Prostate gland (tissue), 2 donors: ENCODE results near the gene RAB6A. TPM values are rescaled to one million over a fixed set of nuclear protein-coding genes. Genes with fewer than 3 reads are reported as not detected.
A peak's percentile ranks its signal among the peaks of the same experiment; 100 is the strongest.
"Not testable (repeated sequence)": the region's sequence is repeated elsewhere in the genome, so short reads cannot be mapped to it uniquely, and the experiment has no call there.

ENCODE experiments used
- DNase-seq: peaks from one replicate; pipeline ENCODE4 v3.0.0-alpha.2; 2019; ENCODE audit warnings: low spot score
- H3K27ac ChIP-seq, 2 donors: fragments of 200-600 bp; sonication (generic); 2 replicates each; pipeline ENCODE4 v1.5.1; 2017 to 2019
- H3K27me3 ChIP-seq: fragments of 200-600 bp; sonication (generic); replicated peaks from 2 replicates; pipeline ENCODE4 v1.5.1; 2019; ENCODE audit not compliant: insufficient read depth
- H3K36me3 ChIP-seq, 2 donors: fragments of 200-600 bp; sonication (generic); 1 replicate in 1 of 2; 2 replicates in 1 of 2; pipeline versions ENCODE4 v1.5.1 to v1.8.1; 2017 to 2019
- H3K4me1 ChIP-seq: fragments of 200-600 bp; sonication (generic); replicated peaks from 2 replicates; pipeline ENCODE4 v1.5.1; 2019
- H3K4me3 ChIP-seq, 2 donors: fragments of 200-600 bp; sonication (generic); 2 replicates each; pipeline ENCODE4 v1.5.1; 2017 to 2019
- H3K9me3 ChIP-seq: fragments of 200-600 bp; sonication (generic); 2 replicates; pipeline ENCODE4 v1.5.1; 2017
- POLR2A ChIP-seq: fragments of 450-650 bp; IDR thresholded peaks from one replicate; pipeline ENCODE4 v1.6.1; 2016; ENCODE audit warnings: antibody characterized with exemption, mild to moderate bottlenecking
- POLR2AphosphoS5 ChIP-seq: sonication (generic); formaldehyde crosslinking; IDR thresholded peaks from one replicate; pipeline ENCODE4 v1.6.1; 2017; ENCODE audit warnings: antibody characterized with exemption
- WGBS: methylation state at CpG from one replicate; pipeline ENCODE4 v1.1.5; 2018; 5-methylcytosine and 5-hydroxymethylcytosine counted together
- intact Hi-C: fragments of 100-400 bp; cut with DNase I; formaldehyde crosslinking; loops from one replicate; pipeline ENCODE4 v1.14.2; 2022
- total RNA-seq, 2 donors: library from RNA; depleted of rRNA; stranded (reverse); fragments of >200 nt; gene quantifications; one replicate each; pipeline ENCODE4 v1.1.0, GENCODE V29; 2016
- TF ChIP-seq, protein P1 (sequence below), 4 experiments: fragments of 200-600 bp in 2 of 4; fragments of 450-650 bp in 2 of 4; sonication (generic) in 2 of 4; IDR thresholded peaks; 1 replicate in 3 of 4; 2 replicates in 1 of 4; pipeline ENCODE4 v1.5.1; 2016 to 2019; ENCODE audit warnings: antibody characterized with exemption in 4 of 4, mild to moderate bottlenecking in 2 of 4, moderate library complexity in 2 of 4

RAB6A gene
- total RNA-seq, 2 donors from 2014 or later: 152 to 200 TPM

DNA sequence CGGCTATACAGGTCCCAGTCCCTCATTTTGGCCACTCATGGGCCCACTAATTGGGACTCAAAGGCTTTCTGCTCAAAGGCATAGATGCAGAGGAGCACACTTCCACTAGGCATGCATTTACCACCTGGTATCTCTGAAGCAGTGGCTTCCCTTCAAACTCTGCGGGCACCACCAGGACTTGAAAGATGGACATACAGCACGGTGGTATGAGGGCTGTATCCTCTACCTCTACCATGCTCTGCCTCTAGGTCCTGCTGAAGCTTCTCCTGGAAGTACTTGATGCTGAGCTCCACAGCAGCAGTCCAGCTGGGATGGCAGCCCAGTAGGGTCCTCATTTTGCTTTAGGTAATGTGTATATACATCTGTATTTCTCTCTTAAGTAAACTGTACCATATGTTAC lies 49.9 kb downstream of the RAB6A start:
- H3K4me1 ChIP-seq: no peaks in the 10 kb centered on the region
- no peaks in the 10 kb centered on the region for H3K9me3 ChIP-seq
- TF ChIP-seq, protein P1, sequence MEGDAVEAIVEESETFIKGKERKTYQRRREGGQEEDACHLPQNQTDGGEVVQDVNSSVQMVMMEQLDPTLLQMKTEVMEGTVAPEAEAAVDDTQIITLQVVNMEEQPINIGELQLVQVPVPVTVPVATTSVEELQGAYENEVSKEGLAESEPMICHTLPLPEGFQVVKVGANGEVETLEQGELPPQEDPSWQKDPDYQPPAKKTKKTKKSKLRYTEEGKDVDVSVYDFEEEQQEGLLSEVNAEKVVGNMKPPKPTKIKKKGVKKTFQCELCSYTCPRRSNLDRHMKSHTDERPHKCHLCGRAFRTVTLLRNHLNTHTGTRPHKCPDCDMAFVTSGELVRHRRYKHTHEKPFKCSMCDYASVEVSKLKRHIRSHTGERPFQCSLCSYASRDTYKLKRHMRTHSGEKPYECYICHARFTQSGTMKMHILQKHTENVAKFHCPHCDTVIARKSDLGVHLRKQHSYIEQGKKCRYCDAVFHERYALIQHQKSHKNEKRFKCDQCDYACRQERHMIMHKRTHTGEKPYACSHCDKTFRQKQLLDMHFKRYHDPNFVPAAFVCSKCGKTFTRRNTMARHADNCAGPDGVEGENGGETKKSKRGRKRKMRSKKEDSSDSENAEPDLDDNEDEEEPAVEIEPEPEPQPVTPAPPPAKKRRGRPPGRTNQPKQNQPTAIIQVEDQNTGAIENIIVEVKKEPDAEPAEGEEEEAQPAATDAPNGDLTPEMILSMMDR (IDR thresholded peaks at IDR 0.05): no peak
- no peak for TF ChIP-seq POLR2AphosphoS5
- TF ChIP-seq POLR2A: no peak
- no peak overlapping the region for H3K27ac ChIP-seq
- no peak for DNase-seq
- H3K4me3 ChIP-seq: no peak overlapping the region
- intact Hi-C loops: no loop called here
- H3K36me3 ChIP-seq: no peaks in the 10 kb centered on the region
- 95% methylated on average over 3 of the region's 3 CpGs for WGBS
- no peaks in the 10 kb centered on the region for H3K27me3 ChIP-seq

DNA sequence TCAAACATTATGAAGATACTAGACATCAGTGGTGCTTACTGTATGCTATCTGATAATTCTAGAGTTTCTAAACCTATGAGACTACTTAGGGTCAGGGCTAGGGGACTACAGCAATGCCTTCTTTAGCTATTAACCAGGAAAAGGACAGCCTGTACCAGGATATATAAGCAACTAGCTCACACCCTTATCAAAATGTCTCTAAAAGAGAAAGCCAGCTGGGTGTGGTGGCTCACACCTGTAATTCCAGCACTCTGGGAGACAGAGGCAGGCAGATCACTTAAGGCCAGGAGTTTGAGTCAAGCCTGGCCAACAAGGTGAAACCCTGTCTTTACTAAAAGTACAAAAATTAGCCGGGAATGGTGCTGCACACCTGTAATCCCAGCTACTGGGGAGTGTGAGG lies 55.8 kb downstream of the RAB6A start:
- TF ChIP-seq, protein P1 (IDR thresholded peaks at IDR 0.05): no peak
- TF ChIP-seq POLR2A: no peak
- Histone ChIP-seq H3K27me3 (no peaks in the 10 kb centered on the region), H3K36me3 (no peaks in the 10 kb centered on the region), H3K27ac (no peak overlapping the region), H3K4me1 (no peaks in the 10 kb centered on the region), H3K4me3 (no peak overlapping the region), H3K9me3 (no peaks in the 10 kb centered on the region)
- no peak for DNase-seq
- WGBS: 100% methylated on average over 1 of the region's 1 CpG
- intact Hi-C loops: no loop called here

DNA sequence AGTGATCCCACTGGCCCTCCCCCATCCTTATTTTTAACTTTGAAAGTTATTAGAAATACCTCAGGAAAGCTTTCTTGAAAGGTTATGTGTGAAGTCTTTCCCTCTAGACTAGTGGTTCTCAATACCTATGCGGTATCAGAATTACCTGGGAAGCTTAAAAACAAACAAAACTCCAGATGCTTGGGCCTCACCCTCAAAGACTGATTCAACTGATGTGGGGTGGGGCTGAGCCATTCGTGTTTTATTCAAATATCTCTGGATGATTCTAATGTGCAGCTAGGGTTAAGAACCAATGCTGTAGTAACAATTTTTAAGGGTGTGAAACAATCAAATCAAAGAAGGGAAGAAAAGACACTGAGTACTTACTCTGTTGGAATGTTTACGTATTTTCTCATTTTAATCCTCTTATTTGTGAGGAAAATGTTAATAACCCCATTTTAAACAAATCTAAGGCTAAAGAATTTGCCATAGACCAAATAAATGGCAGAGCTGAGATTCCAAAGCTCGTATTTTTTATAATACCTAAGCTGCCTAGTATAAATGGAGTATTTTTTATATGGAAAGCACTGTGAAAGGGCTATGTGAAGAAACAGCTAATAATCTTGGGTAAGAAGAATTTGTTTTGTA lies 66.9 kb downstream of the RAB6A start:
- DNase-seq: no peak
- Histone ChIP-seq H3K9me3 (no peaks in the 10 kb centered on the region), H3K27ac (no peak overlapping the region), H3K27me3 (no peaks in the 10 kb centered on the region), H3K4me3 (no peak overlapping the region), H3K4me1 (no peaks in the 10 kb centered on the region), H3K36me3 (no peaks in the 10 kb centered on the region)
- WGBS: 86% methylated on average over 4 of the region's 4 CpGs
- intact Hi-C loops: no loop called here
- TF ChIP-seq POLR2A (no peak), POLR2AphosphoS5 (no peak)
- TF ChIP-seq, protein P1 (IDR thresholded peaks at IDR 0.05): no peak

DNA sequence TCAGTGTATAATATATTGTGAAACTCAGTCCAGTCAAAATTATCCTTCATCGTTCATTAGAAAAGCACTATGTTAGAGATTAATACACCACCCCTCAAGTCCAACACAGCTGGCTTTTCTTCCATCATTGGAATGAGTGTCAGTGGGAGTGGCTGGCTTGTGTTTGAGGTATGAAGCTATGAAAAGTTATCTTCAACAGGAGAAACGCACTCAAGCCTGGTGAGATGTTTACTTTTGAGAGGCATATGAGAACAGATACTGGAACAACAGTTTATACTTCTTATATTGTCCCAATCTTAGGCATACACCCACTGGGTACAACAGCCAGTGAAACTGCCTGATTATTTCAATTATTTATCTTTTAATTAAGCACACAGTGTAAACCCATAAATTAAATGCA lies 80.2 kb downstream of the RAB6A start:
- Histone ChIP-seq H3K9me3 (no peaks in the 10 kb centered on the region), H3K27ac (no peak overlapping the region), H3K4me3 (no peak overlapping the region), H3K4me1 (no peaks in the 10 kb centered on the region), H3K36me3 (no peaks in the 10 kb centered on the region), H3K27me3 (no peaks in the 10 kb centered on the region)
- intact Hi-C loops: no loop called here
- no peak for TF ChIP-seq POLR2A
- TF ChIP-seq POLR2AphosphoS5: peak; percentile 62
- TF ChIP-seq, protein P1 (IDR thresholded peaks at IDR 0.05): no peak
- 21% methylated on average over 2 of the region's 2 CpGs for WGBS
- peak; percentile 19 for DNase-seq

DNA sequence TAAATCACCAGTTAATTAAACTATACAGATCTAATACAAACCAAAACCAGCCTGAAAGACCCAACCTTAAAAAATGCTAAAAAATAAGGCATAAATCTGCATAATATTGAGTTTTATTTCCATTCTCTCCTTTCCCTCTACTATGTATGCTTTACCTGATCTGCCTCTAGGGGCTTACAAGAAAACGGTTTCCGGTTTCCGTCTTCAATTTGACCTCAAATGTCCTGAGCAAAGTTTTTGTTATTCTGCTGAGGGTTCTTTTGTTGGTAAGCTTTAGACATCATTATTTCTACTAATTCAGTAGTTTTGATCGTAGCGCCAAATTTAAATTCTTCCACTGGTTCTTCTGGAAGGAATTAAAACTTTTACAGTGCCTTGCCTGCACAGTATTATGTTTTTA lies 84.3 kb downstream of the RAB6A start:
- H3K4me3 ChIP-seq, H3K27me3 ChIP-seq, intact Hi-C loops, H3K27ac ChIP-seq, H3K9me3 ChIP-seq, H3K36me3 ChIP-seq, H3K4me1 ChIP-seq, DNase-seq: not testable (repeated sequence)
- WGBS: 90% methylated on average over 5 of the region's 5 CpGs
